Testis (tissue), 3 donors: ENCODE results near the gene SEC61A2. TPM values are rescaled to one million over a fixed set of nuclear protein-coding genes. Genes with fewer than 3 reads are reported as not detected.

Experiments used
- DNase-seq: peaks from one replicate; pipeline ENCODE4 v3.0.0-alpha.2; 2019
- H3K27ac ChIP-seq, 2 donors: fragments of 200-600 bp; sonication (generic); one replicate each; pipeline ENCODE4 v1.5.1; 2019
- H3K27me3 ChIP-seq: fragments of 200-600 bp; sonication (generic); one replicate; pipeline ENCODE4 v1.5.1; 2019
- H3K36me3 ChIP-seq: fragments of 200-600 bp; sonication (generic); one replicate; pipeline ENCODE4 v1.5.1; 2017; ENCODE audit warnings: low read depth; ENCODE audit errors: missing control alignments
- H3K4me1 ChIP-seq: fragments of 200-600 bp; sonication (generic); one replicate; pipeline ENCODE4 v1.5.1; 2019
- H3K4me3 ChIP-seq, 2 donors: fragments of 200-600 bp; sonication (generic); one replicate each; pipeline ENCODE4 v1.5.1; 2017 to 2019
- H3K9me3 ChIP-seq: fragments of 200-600 bp; sonication (generic); one replicate; pipeline ENCODE4 v1.5.1; 2017
- CTCF ChIP-seq, 3 experiments: fragments of 450-650 bp in 2 of 3; fragments of 200-600 bp in 1 of 3; sonication (generic) in 1 of 3; IDR thresholded peaks; one replicate each; pipeline ENCODE4 v1.5.1; 2016 to 2019; ENCODE audit warnings: antibody characterized with exemption in 3 of 3, mild to moderate bottlenecking in 2 of 3, moderate library complexity in 1 of 3
- POLR2A ChIP-seq: fragments of 450-650 bp; IDR thresholded peaks from one replicate; pipeline ENCODE4 v1.6.1; 2017; ENCODE audit warnings: antibody characterized with exemption, mild to moderate bottlenecking, moderate library complexity
- WGBS, 2 donors: methylation state at CpG; one replicate each; pipeline ENCODE4 v1.1.5; 2018; 5-methylcytosine and 5-hydroxymethylcytosine counted together
- intact Hi-C: fragments of 100-400 bp; cut with DNase I; formaldehyde crosslinking; loops from one replicate; pipeline ENCODE4 v1.15.1; 2023; ENCODE audit warnings: low total_unique reads
- polyA plus RNA-seq: library from polyadenylated mRNA; stranded (reverse); fragments of 350-450 nt; fragmentation: Illumina TruSeq; extraction: RNeasy Lipid Tissue Mini Kit (QIAGEN cat#74804); gene quantifications from one replicate; pipeline ENCODE4 v1.2.3, GENCODE V29; 2014; ENCODE audit warnings: low read depth, low replicate concordance; ENCODE audit not compliant: insufficient read depth
- total RNA-seq, 2 donors: library from RNA; depleted of rRNA; stranded (reverse); fragments of >200 nt; gene quantifications; one replicate each; pipeline ENCODE4 v1.2.3, GENCODE V29; 2016

The SEC61A2 gene
- total and polyA plus RNA-seq, 3 donors from 2014 or later, result 28.6 to 57.5 (median 46.4) TPM

- intact Hi-C loops, result no loop called here
- no peak overlapping the region for H3K27ac ChIP-seq
- WGBS, 2 donors, result 85 to 90% methylated on average over 14 of the region's 14 CpGs
- H3K4me1 ChIP-seq, result no peaks in the 10 kb centered on the region
- no peaks in the 10 kb centered on the region for H3K27me3 ChIP-seq
- no peaks in the 10 kb centered on the region for H3K36me3 ChIP-seq
- H3K9me3 ChIP-seq, result no peaks in the 10 kb centered on the region
- DNase-seq, result no peak
- no peak overlapping the region for H3K4me3 ChIP-seq
- TF ChIP-seq POLR2A (no peak), CTCF (IDR thresholded peaks at IDR 0.05) (no peak)
Measured at GRCh38 chr10:12107781-12108180, 21.7 kb upstream of the SEC61A2 start.

GRCh38 chr10:12109286-12109685, 20.2 kb upstream of the SEC61A2 start:
- Histone ChIP-seq H3K9me3 (no peaks in the 10 kb centered on the region), H3K4me3 (no peak overlapping the region), H3K27me3 (no peaks in the 10 kb centered on the region), H3K4me1 (no peaks in the 10 kb centered on the region), H3K27ac (no peak overlapping the region), H3K36me3 (no peaks in the 10 kb centered on the region)
- intact Hi-C loops, result no loop called here
- no peak for DNase-seq
- 98 to 99% methylated on average over 5 of the region's 5 CpGs for WGBS, 2 donors
- TF ChIP-seq CTCF (IDR thresholded peaks at IDR 0.05) (no peak), POLR2A (no peak)

GRCh38 chr10:12111528-12111927, 17.9 kb upstream of the SEC61A2 start:
- Histone ChIP-seq H3K4me1 (no peaks in the 10 kb centered on the region), H3K27me3 (no peaks in the 10 kb centered on the region), H3K27ac (no peak overlapping the region), H3K9me3 (no peaks in the 10 kb centered on the region), H3K4me3 (no peak overlapping the region), H3K36me3 (no peaks in the 10 kb centered on the region)
- intact Hi-C loops, result no loop called here
- DNase-seq, result no peak
- TF ChIP-seq POLR2A (no peak), CTCF (IDR thresholded peaks at IDR 0.05) (no peak)

GRCh38 chr10:12113627-12114026, 15.8 kb upstream of the SEC61A2 start:
- 93 to 97% methylated on average over 2 of the region's 2 CpGs for WGBS, 2 donors
- no peaks in the 10 kb centered on the region for H3K36me3 ChIP-seq

More at GRCh38 chr10:12113627-12114026, 15.8 kb upstream of the SEC61A2 start:
- H3K4me1 ChIP-seq, result no peaks in the 10 kb centered on the region
- no peak overlapping the region for H3K27ac ChIP-seq
- no peak for DNase-seq
- H3K9me3 ChIP-seq, result no peaks in the 10 kb centered on the region
- no peaks in the 10 kb centered on the region for H3K27me3 ChIP-seq
- H3K4me3 ChIP-seq, result no peak overlapping the region
- TF ChIP-seq POLR2A, result no peak
- TF ChIP-seq CTCF (IDR thresholded peaks at IDR 0.05), result no peak
- intact Hi-C loops, result no loop called here
